OCI-LY1 (cell line): ENCODE measurements around the gene GPR108.

Experiments
- H2AFZ ChIP-seq: fragments of 200-600 bp; sonication (generic), shearing (Covaris generic); 2 replicates; pipeline ENCODE4 v1.6.0; 2014; ENCODE audit warnings: antibody characterized with exemption, mild to moderate bottlenecking, low read length
- H3F3A ChIP-seq: fragments of 200-600 bp; sonication (generic), shearing (Covaris generic); 2 replicates; pipeline ENCODE4 v1.6.0; 2014; ENCODE audit warnings: mild to moderate bottlenecking, antibody characterized with exemption, low read length, moderate library complexity; ENCODE audit not compliant: insufficient read depth
- H3K27ac ChIP-seq: fragments of 200-600 bp; sonication (generic); 2 replicates; pipeline ENCODE4 v1.5.1; 2014; ENCODE audit warnings: low read length, mixed run types, mild to moderate bottlenecking, low read depth; ENCODE audit not compliant: poor library complexity, severe bottlenecking
- H3K27me3 ChIP-seq: fragments of 200-600 bp; sonication (generic); 2 replicates; pipeline ENCODE4 v1.6.0; 2014; ENCODE audit warnings: antibody characterized with exemption, mild to moderate bottlenecking, low read length, moderate library complexity; ENCODE audit not compliant: insufficient read depth
- H3K36me3 ChIP-seq: fragments of 200-600 bp; sonication (generic); 2 replicates; pipeline ENCODE4 v1.6.1; 2014; ENCODE audit warnings: mild to moderate bottlenecking, antibody characterized with exemption, low read length, moderate library complexity, mixed read lengths; ENCODE audit not compliant: insufficient read depth
- H3K4me1 ChIP-seq: fragments of 200-600 bp; sonication (generic); 2 replicates; pipeline ENCODE4 v1.5.1; 2014; ENCODE audit warnings: mild to moderate bottlenecking, low read length, moderate library complexity; ENCODE audit not compliant: insufficient read depth, severe bottlenecking
- H3K4me2 ChIP-seq: fragments of 200-600 bp; sonication (generic), shearing (Covaris generic); 2 replicates; pipeline ENCODE4 v1.6.1; 2014; ENCODE audit warnings: low read length
- H3K4me3 ChIP-seq: fragments of 200-600 bp; sonication (generic); 2 replicates; pipeline ENCODE4 v1.5.1; 2014; ENCODE audit warnings: low read length, low read depth, mild to moderate bottlenecking, mixed read lengths; ENCODE audit not compliant: poor library complexity, severe bottlenecking
- H3K79me2 ChIP-seq: fragments of 200-600 bp; shearing (Covaris generic); 2 replicates; pipeline ENCODE4 v1.6.1; 2016; ENCODE audit warnings: mixed run types, low read length, mixed read lengths; ENCODE audit not compliant: insufficient read depth
- H3K9ac ChIP-seq: fragments of 200-600 bp; sonication (generic), shearing (Covaris generic); 2 replicates; pipeline ENCODE4 v1.6.1; 2014; ENCODE audit warnings: mild to moderate bottlenecking, low read length, mixed read lengths
- H3K9me2 ChIP-seq: fragments of 200-600 bp; sonication (generic), shearing (Covaris generic); 2 replicates; pipeline ENCODE4 v1.6.1; 2014; ENCODE audit warnings: low read depth, mild to moderate bottlenecking, low read length, mixed read lengths
- H3K9me3 ChIP-seq: fragments of 200-600 bp; shearing (Covaris generic); 2 replicates; pipeline ENCODE4 v1.6.1; 2014; ENCODE audit warnings: low read length, mixed read lengths
- H4K20me1 ChIP-seq: fragments of 200-600 bp; sonication (generic), shearing (Covaris generic); 2 replicates; pipeline ENCODE4 v1.6.0; 2016; ENCODE audit warnings: mild to moderate bottlenecking, low read length; ENCODE audit not compliant: insufficient read depth
- CTCF ChIP-seq: fragments of 200-600 bp; sonication (generic), shearing (Covaris generic); IDR thresholded peaks from 2 replicates; pipeline ENCODE4 v1.5.1; 2017; ENCODE audit warnings: mild to moderate bottlenecking, antibody characterized with exemption, low read length, moderate library complexity, mixed read lengths
- EZH2 ChIP-seq: fragments of 200-600 bp; sonication (generic), shearing (Covaris generic); IDR thresholded peaks from 2 replicates; pipeline ENCODE4 v1.8.0; 2017; ENCODE audit warnings: borderline replicate concordance, mixed run types, mild to moderate bottlenecking, antibody characterized with exemption, low read length, moderate library complexity, mixed read lengths

The GPR108 gene

GRCh38 chr19:6693681-6694080, 43.7 kb downstream of the GPR108 start:
- Histone ChIP-seq H3K4me3 (no peak overlapping the region), H3F3A (no peaks in the 10 kb centered on the region), H3K9me3 (no peaks in the 10 kb centered on the region), H3K79me2 (no peaks in the 10 kb centered on the region), H3K4me2 (no peak overlapping the region), H3K27ac (no peak overlapping the region), H3K4me1 (no peaks in the 10 kb centered on the region), H3K27me3 (no peaks in the 10 kb centered on the region; the same call in 1 of the 2 replicates), H4K20me1 (no peaks in the 10 kb centered on the region), H3K9me2 (no peaks in the 10 kb centered on the region), H3K9ac (no peak overlapping the region), H2AFZ (no peak overlapping the region), H3K36me3 (no peaks in the 10 kb centered on the region)
- TF ChIP-seq CTCF (no peak), EZH2 (no peak)

- H3K9me2 ChIP-seq = no peaks in the 10 kb centered on the region
- H3K27me3 ChIP-seq = no peaks in the 10 kb centered on the region; the same call in 1 of the 2 replicates
- no peak overlapping the region for H3K4me3 ChIP-seq
- no peak overlapping the region for H3K4me2 ChIP-seq
- no peaks in the 10 kb centered on the region for H3K36me3 ChIP-seq
- no peaks in the 10 kb centered on the region for H3K79me2 ChIP-seq
- no peak overlapping the region for H3K9ac ChIP-seq
- H3K9me3 ChIP-seq = no peaks in the 10 kb centered on the region
- H4K20me1 ChIP-seq = no peaks in the 10 kb centered on the region
- no peaks in the 10 kb centered on the region for H3F3A ChIP-seq
- no peak overlapping the region for H2AFZ ChIP-seq
- H3K27ac ChIP-seq = no peak overlapping the region
- TF ChIP-seq EZH2 = no peak
- TF ChIP-seq CTCF = no peak
- H3K4me1 ChIP-seq = no peaks in the 10 kb centered on the region
Observed at GRCh38 chr19:6693056-6693471, 44.3 kb downstream of the GPR108 start.

GRCh38 chr19:6692027-6692426, 45.4 kb downstream of the GPR108 start:
- Histone ChIP-seq H3K4me3 (no peak overlapping the region), H3K36me3 (no peaks in the 10 kb centered on the region), H3K4me1 (no peaks in the 10 kb centered on the region), H3K27me3 (no peaks in the 10 kb centered on the region; the same call in 1 of the 2 replicates), H3K9me2 (no peaks in the 10 kb centered on the region), H2AFZ (no peak overlapping the region), H3K9ac (no peak overlapping the region), H4K20me1 (no peaks in the 10 kb centered on the region), H3K27ac (no peak overlapping the region), H3K9me3 (no peaks in the 10 kb centered on the region), H3F3A (no peaks in the 10 kb centered on the region), H3K4me2 (no peak overlapping the region), H3K79me2 (no peaks in the 10 kb centered on the region)
- TF ChIP-seq CTCF = no peak
- TF ChIP-seq EZH2 = no peak
